GM12878 (cell line): ENCODE data around the gene C1QTNF5. TPM values are rescaled to one million over a fixed set of nuclear protein-coding genes. Genes with fewer than 3 reads are reported as not detected.

Experiments
- ATAC-seq: fragments of 200-7000 bp; cut with Tn5 transposase; 3 replicates; pipeline ENCODE4 v1.9.1; 2020; ENCODE audit warnings: mild to moderate bottlenecking, moderate library complexity
- BruUV-seq: library from RNA; stranded (reverse); fragments of 400-500 nt; replicated peaks from 2 replicates; lab custom pipeline; 2021; lab: Mats Ljungman, UMichigan
- CTCF ChIA-PET: fragments of 300-600 bp; sonication (Branson Sonifier 250); formaldehyde crosslinking; extraction: SDS; loops from one replicate; lab custom pipeline; 2021; ENCODE audit warnings: inconsistent platforms; lab: Yijun Ruan, JAX
- POLR2A ChIA-PET: fragments of 350-600 bp; formaldehyde crosslinking; extraction: SDS; loops from one replicate; lab custom pipeline; 2021; ENCODE audit warnings: inconsistent platforms; lab: Charles Lee
- RAD21 ChIA-PET: fragments of 300-600 bp; sonication (Branson Sonifier 250); formaldehyde crosslinking; loops from one replicate; lab custom pipeline; 2023; ENCODE audit warnings: antibody characterized with exemption; ENCODE audit not compliant: unreplicated experiment; lab: Charles Lee
- SMC1A ChIA-PET: fragments of 300-600 bp; sonication (Branson Sonifier 250); formaldehyde crosslinking; loops from one replicate; lab custom pipeline; 2023; ENCODE audit not compliant: unreplicated experiment, uncharacterized antibody; lab: Charles Lee
- DNase-seq: peaks from one replicate; pipeline ENCODE4 v3.0.0-alpha.2; 2011; ENCODE audit warnings: low read depth, low spot score
- FAIRE-seq: peaks from 3 replicates; lab custom pipeline; 2011; peaks lifted over from hg19 to GRCh38; lab: Jason Lieb, UNC
- H2AFZ ChIP-seq: 2 replicates; pipeline ENCODE4 v1.6.0; 2011; ENCODE audit warnings: low read depth, low read length, control low read depth; ENCODE audit not compliant: control insufficient read depth
- H3K27ac ChIP-seq: 2 replicates; pipeline ENCODE4 v1.5.1; 2011; ENCODE audit warnings: control low read depth; ENCODE audit not compliant: control insufficient read depth, insufficient read depth
- H3K27me3 ChIP-seq, 2 experiments: replicated peaks in 1 of 2; 2 replicates each; pipeline versions ENCODE4 v1.6.0 to v1.6.1; 2011; ENCODE audit warnings: low read length in 1 of 2; ENCODE audit not compliant: control insufficient read depth in 2 of 2, insufficient read depth in 2 of 2
- H3K36me3 ChIP-seq, 2 experiments: 2 replicates each; pipeline ENCODE4 v1.5.1; 2011; ENCODE audit warnings: low read length in 1 of 2; ENCODE audit not compliant: control insufficient read depth in 2 of 2, insufficient read depth in 2 of 2
- H3K4me1 ChIP-seq: 2 replicates; pipeline ENCODE4 v1.6.1; 2011; ENCODE audit warnings: mild to moderate bottlenecking, low read length, moderate library complexity, mixed read lengths; ENCODE audit not compliant: control insufficient read depth, insufficient read depth
- H3K4me2 ChIP-seq: 2 replicates; pipeline ENCODE4 v1.6.0; 2011; ENCODE audit warnings: control low read depth; ENCODE audit not compliant: control insufficient read depth, insufficient read depth
- H3K4me3 ChIP-seq: fragments of 200-600 bp; sonication (generic); 2 replicates; pipeline ENCODE4 v1.5.1; 2016
- H3K79me2 ChIP-seq: 2 replicates; pipeline ENCODE4 v1.6.0; 2011; ENCODE audit warnings: low read length; ENCODE audit not compliant: control insufficient read depth, insufficient read depth
- H3K9ac ChIP-seq: 2 replicates; pipeline ENCODE4 v1.8.0; 2011; ENCODE audit warnings: low read length, control low read depth, mixed read lengths; ENCODE audit not compliant: control insufficient read depth, insufficient read depth
- H3K9me3 ChIP-seq: replicated peaks from 3 replicates; pipeline ENCODE4 v1.5.1; 2011; ENCODE audit warnings: mild to moderate bottlenecking, low read length; ENCODE audit not compliant: control insufficient read depth, insufficient read depth
- H4K20me1 ChIP-seq: 2 replicates; pipeline ENCODE4 v1.6.0; 2011; ENCODE audit not compliant: control insufficient read depth, insufficient read depth
- CHD1 ChIP-seq: IDR thresholded peaks from 2 replicates; pipeline ENCODE4 v1.6.1; 2012; ENCODE audit warnings: low read depth, low read length, improper control_type of control experiment
- NFYB ChIP-seq: IDR thresholded peaks from 2 replicates; pipeline ENCODE4 v1.6.1; 2011; ENCODE audit warnings: low read depth, mild to moderate bottlenecking, low read length, improper control_type of control experiment, moderate library complexity; ENCODE audit not compliant: insufficient read depth
- SKIL ChIP-seq: fragments of 450-650 bp; IDR thresholded peaks from 2 replicates; pipeline ENCODE4 v1.6.1; 2017; ENCODE audit warnings: mild to moderate bottlenecking, low read depth, inconsistent platforms; ENCODE audit not compliant: poor library complexity, severe bottlenecking
- TCF7 ChIP-seq: IDR thresholded peaks from 2 replicates; pipeline ENCODE4 v1.6.1; 2014; ENCODE audit warnings: antibody characterized with exemption, borderline replicate concordance
- WGBS: methylation state at CpG from one replicate; pipeline ENCODE4 v1.1.6; 2016; ENCODE audit warnings: low lambda C conversion rate; ENCODE audit not compliant: insufficient replicate concordance, insufficient coverage; ENCODE audit errors: missing lambda C conversion rate; 5-methylcytosine and 5-hydroxymethylcytosine counted together
- in situ Hi-C: fragments of 300-500 bp; cut with MboI; formaldehyde crosslinking; loops from 9 replicates; pipeline ENCODE4 v1.14.3; 2018; ENCODE audit warnings: mixed read lengths
- intact Hi-C: fragments of 100-400 bp; cut with micrococcal nuclease; formaldehyde crosslinking; loops from one replicate; pipeline ENCODE4 v1.14.2; 2022; ENCODE audit not compliant: unreplicated experiment
- polyA plus RNA-seq, 11 experiments: library from polyadenylated mRNA; depleted of rRNA in 4 of 11; unstranded in 6 of 11; stranded (reverse) in 5 of 11; fragments of >200 nt; fragmentation: Nextera tagmentation in 4 of 11; fragmentation: Illumina TruSeq in 1 of 11; extraction: Ambion mirVana in 4 of 11; extraction: Trizol in 1 of 11; gene quantifications; 1 replicate in 1 of 11; 2 replicates in 10 of 11; pipeline versions ENCODE4 v1.2.1 to v1.2.3, GENCODE V29; 2011 to 2016; ENCODE audit warnings: inconsistent platforms in 2 of 11, missing spikeins in 2 of 11, low read depth in 1 of 11
- total RNA-seq, 4 experiments: library from RNA; depleted of rRNA in 3 of 4; stranded (reverse); fragments of >200 nt in 3 of 4; fragmentation: Illumina TruSeq in 1 of 4; extraction: Trizol in 1 of 4; gene quantifications; 2 replicates each; pipeline versions ENCODE4 v1.2.1 to v1.2.3, GENCODE V29; 2013 to 2021

Gene C1QTNF5
- total and polyA plus RNA-seq, 10 of the 15 experiments (the other 5 are each of a cell fraction or from before 2014, with no cell fraction given) = not detected

DNA sequence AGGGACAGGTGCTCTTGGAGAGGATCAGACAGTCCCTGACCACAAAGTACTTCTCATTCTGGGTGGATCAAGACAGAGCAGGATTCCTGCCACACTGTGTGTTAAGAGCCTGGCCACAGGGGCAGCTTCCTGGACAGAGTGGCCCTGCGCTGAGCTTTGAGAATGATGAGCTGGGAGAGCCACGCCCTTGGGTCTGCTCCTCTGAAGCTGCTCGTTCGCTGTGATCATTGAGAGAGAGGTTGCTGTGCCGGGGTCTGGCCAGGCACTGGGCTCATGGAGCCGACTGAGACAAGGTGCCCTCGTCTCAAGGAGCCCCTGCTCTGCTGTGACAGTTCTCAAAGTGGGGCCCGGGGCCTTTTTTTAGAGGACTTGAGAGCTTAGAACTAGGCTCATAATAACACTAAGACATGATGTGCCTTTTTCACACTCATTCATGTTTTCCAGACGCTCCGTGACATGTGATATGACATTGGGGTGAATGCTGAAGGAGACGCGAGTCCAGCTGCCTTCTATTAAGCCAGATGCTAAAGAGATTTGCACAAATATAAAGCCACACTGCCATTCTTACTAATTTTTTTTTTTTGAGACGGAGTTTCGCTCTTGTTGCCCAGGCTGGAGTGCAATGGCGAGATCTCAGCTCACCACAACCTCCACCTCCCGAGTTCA lies 7.4 kb upstream of the C1QTNF5 start:
- in situ Hi-C loops (no loop called here), intact Hi-C loops (no loop called here)
- FAIRE-seq (no peak), DNase-seq (no peak), ATAC-seq (no peak)
- CTCF ChIA-PET = interaction anchor here (0.7 to 3.0 kb wide), 4 partner anchors 8 to 27 kb away, joined by 3 to 13 read pairs (median 4); no protein-coding TSS in a partner anchor
- 43% methylated on average over 16 of the region's 16 CpGs for WGBS
- Histone ChIP-seq H3K79me2 (no peaks in the 10 kb centered on the region), H3K9me3 (no peaks in the 10 kb centered on the region), H3K9ac (no peak overlapping the region), H2AFZ (no peak overlapping the region), H3K4me1 (no peaks in the 10 kb centered on the region), H3K4me2 (no peak overlapping the region), H4K20me1 (no peaks in the 10 kb centered on the region), H3K27me3 (no peaks in the 10 kb centered on the region), H3K4me3 (no peak overlapping the region), H3K36me3 (no peaks in the 10 kb centered on the region), H3K27ac (no peak overlapping the region)
- RAD21 ChIA-PET = no interaction called here
- TF ChIP-seq SKIL (no peak), TCF7 (no peak), CHD1 (no peak), NFYB (no peak)
- SMC1A ChIA-PET = no interaction called here
- POLR2A ChIA-PET = no interaction called here
- BruUV-seq = no TSS peak
